Measurements from ENCODE around the gene ALOXE3.

DNA sequence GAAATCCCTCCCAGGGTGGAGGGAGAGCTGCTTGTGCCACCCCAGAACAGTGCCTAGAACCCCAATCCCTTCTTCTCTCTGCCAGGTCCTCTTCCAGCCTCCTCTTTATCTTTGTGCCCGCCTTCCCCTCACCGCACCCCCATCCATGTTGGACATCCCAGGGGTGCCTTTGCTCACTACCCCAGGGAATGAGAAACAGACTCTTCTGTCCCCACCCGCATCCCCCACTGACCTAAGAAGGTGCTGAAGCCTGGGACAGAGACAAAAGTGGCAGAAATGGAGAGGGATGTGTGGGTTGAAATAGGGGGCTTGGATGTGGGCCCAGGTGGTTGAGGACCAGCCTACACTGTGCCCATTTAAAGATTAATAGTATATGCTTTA is 62.5 kb downstream of the ALOXE3 start:
- no peak for TF ChIP-seq POLR2A (IDR thresholded peaks at IDR 0.05)
- TF ChIP-seq, protein P1, sequence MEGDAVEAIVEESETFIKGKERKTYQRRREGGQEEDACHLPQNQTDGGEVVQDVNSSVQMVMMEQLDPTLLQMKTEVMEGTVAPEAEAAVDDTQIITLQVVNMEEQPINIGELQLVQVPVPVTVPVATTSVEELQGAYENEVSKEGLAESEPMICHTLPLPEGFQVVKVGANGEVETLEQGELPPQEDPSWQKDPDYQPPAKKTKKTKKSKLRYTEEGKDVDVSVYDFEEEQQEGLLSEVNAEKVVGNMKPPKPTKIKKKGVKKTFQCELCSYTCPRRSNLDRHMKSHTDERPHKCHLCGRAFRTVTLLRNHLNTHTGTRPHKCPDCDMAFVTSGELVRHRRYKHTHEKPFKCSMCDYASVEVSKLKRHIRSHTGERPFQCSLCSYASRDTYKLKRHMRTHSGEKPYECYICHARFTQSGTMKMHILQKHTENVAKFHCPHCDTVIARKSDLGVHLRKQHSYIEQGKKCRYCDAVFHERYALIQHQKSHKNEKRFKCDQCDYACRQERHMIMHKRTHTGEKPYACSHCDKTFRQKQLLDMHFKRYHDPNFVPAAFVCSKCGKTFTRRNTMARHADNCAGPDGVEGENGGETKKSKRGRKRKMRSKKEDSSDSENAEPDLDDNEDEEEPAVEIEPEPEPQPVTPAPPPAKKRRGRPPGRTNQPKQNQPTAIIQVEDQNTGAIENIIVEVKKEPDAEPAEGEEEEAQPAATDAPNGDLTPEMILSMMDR (IDR thresholded peaks at IDR 0.05), result no peak

All from body of pancreas (tissue), 4 donors.